Liver (tissue), 3 donors: ENCODE data around the gene CLIC5.

Source experiments
- GABPA ChIP-seq, 2 donors: IDR thresholded peaks in 1 of 2; conservative IDR thresholded peaks in 1 of 2; 2 replicates each; pipeline ENCODE4 v1.6.1; 2016; ENCODE audit warnings: antibody characterized with exemption in 2 of 2, mild to moderate bottlenecking in 1 of 2, moderate library complexity in 1 of 2
- HNF4A ChIP-seq, 2 donors: conservative IDR thresholded peaks; 2 replicates each; pipeline ENCODE4 v1.6.1; 2016; ENCODE audit warnings: antibody characterized with exemption in 2 of 2, mild to moderate bottlenecking in 2 of 2
- SP1 ChIP-seq: IDR thresholded peaks from 2 replicates; pipeline ENCODE4 v1.6.1; 2018; ENCODE audit warnings: antibody characterized with exemption, mild to moderate bottlenecking
- TF ChIP-seq, protein P1 (sequence below): fragments of 150-350 bp; IDR thresholded peaks from 2 replicates; pipeline ENCODE4 v1.5.1; 2017; ENCODE audit warnings: improper control_type of control experiment, low read depth, low read length; ENCODE audit not compliant: missing input control
- TF ChIP-seq, protein P2 (sequence below): IDR thresholded peaks from 2 replicates; pipeline ENCODE4 v1.6.1; 2016; ENCODE audit warnings: antibody characterized with exemption
- TF ChIP-seq, protein P3 (sequence below): IDR thresholded peaks from 2 replicates; pipeline ENCODE4 v1.6.1; 2016; ENCODE audit warnings: antibody characterized with exemption
- TF ChIP-seq, protein P4 (sequence below): IDR thresholded peaks from 2 replicates; pipeline ENCODE4 v1.6.1; 2016; ENCODE audit warnings: antibody characterized with exemption, mild to moderate bottlenecking
- TF ChIP-seq, protein P5 (sequence below): IDR thresholded peaks from 2 replicates; pipeline ENCODE4 v1.6.1; 2016; ENCODE audit warnings: antibody characterized with exemption
- donor health status: healthy.
- donor health status: healthy.

DNA sequence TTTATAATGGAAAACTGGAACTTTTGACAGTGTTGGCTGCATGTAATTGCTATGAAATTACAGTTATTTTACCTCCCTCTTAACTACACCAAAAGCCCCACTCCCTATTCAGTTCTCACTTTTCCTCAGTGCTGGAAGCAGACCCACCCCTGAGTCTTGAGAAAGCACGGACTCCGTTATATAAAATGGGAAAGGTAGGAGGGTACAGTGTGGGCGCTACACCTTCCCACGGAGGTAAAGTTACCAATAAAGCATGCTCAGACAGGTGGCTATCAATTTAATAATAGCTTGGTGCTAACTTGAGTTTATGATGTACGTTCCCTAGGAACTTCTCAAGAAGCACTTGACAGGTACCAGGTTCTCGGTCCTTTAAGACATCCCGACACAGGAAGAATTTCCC is 59.0 kb downstream of the CLIC5 start:
- TF ChIP-seq, protein P1, sequence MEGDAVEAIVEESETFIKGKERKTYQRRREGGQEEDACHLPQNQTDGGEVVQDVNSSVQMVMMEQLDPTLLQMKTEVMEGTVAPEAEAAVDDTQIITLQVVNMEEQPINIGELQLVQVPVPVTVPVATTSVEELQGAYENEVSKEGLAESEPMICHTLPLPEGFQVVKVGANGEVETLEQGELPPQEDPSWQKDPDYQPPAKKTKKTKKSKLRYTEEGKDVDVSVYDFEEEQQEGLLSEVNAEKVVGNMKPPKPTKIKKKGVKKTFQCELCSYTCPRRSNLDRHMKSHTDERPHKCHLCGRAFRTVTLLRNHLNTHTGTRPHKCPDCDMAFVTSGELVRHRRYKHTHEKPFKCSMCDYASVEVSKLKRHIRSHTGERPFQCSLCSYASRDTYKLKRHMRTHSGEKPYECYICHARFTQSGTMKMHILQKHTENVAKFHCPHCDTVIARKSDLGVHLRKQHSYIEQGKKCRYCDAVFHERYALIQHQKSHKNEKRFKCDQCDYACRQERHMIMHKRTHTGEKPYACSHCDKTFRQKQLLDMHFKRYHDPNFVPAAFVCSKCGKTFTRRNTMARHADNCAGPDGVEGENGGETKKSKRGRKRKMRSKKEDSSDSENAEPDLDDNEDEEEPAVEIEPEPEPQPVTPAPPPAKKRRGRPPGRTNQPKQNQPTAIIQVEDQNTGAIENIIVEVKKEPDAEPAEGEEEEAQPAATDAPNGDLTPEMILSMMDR, result no peak
- TF ChIP-seq, protein P2, sequence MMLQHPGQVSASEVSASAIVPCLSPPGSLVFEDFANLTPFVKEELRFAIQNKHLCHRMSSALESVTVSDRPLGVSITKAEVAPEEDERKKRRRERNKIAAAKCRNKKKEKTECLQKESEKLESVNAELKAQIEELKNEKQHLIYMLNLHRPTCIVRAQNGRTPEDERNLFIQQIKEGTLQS, result no peak
- no peak for TF ChIP-seq GABPA (IDR thresholded peaks at IDR 0.05 in 1 of 2, conservative IDR thresholded peaks at IDR 0.05 in 1 of 2)
- TF ChIP-seq, protein P3, sequence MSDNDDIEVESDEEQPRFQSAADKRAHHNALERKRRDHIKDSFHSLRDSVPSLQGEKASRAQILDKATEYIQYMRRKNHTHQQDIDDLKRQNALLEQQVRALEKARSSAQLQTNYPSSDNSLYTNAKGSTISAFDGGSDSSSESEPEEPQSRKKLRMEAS, result no peak
- TF ChIP-seq HNF4A (conservative IDR thresholded peaks at IDR 0.05), result no peak
- no peak for TF ChIP-seq SP1
- TF ChIP-seq, protein P4, sequence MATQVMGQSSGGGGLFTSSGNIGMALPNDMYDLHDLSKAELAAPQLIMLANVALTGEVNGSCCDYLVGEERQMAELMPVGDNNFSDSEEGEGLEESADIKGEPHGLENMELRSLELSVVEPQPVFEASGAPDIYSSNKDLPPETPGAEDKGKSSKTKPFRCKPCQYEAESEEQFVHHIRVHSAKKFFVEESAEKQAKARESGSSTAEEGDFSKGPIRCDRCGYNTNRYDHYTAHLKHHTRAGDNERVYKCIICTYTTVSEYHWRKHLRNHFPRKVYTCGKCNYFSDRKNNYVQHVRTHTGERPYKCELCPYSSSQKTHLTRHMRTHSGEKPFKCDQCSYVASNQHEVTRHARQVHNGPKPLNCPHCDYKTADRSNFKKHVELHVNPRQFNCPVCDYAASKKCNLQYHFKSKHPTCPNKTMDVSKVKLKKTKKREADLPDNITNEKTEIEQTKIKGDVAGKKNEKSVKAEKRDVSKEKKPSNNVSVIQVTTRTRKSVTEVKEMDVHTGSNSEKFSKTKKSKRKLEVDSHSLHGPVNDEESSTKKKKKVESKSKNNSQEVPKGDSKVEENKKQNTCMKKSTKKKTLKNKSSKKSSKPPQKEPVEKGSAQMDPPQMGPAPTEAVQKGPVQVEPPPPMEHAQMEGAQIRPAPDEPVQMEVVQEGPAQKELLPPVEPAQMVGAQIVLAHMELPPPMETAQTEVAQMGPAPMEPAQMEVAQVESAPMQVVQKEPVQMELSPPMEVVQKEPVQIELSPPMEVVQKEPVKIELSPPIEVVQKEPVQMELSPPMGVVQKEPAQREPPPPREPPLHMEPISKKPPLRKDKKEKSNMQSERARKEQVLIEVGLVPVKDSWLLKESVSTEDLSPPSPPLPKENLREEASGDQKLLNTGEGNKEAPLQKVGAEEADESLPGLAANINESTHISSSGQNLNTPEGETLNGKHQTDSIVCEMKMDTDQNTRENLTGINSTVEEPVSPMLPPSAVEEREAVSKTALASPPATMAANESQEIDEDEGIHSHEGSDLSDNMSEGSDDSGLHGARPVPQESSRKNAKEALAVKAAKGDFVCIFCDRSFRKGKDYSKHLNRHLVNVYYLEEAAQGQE, result no peak
- TF ChIP-seq, protein P5, sequence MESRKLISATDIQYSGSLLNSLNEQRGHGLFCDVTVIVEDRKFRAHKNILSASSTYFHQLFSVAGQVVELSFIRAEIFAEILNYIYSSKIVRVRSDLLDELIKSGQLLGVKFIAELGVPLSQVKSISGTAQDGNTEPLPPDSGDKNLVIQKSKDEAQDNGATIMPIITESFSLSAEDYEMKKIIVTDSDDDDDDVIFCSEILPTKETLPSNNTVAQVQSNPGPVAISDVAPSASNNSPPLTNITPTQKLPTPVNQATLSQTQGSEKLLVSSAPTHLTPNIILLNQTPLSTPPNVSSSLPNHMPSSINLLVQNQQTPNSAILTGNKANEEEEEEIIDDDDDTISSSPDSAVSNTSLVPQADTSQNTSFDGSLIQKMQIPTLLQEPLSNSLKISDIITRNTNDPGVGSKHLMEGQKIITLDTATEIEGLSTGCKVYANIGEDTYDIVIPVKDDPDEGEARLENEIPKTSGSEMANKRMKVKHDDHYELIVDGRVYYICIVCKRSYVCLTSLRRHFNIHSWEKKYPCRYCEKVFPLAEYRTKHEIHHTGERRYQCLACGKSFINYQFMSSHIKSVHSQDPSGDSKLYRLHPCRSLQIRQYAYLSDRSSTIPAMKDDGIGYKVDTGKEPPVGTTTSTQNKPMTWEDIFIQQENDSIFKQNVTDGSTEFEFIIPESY, result no peak
